NCI-H345 treated with DMSO at 0.1 percent for 48 hours (cell line): ENCODE data around the gene ADARB2.

Experiments
- DNase-seq: peaks from one replicate; lab custom pipeline; 2025; ENCODE audit not compliant: unreplicated experiment; lab: John Stamatoyannopoulos, UW

The ADARB2 gene

GRCh38 chr10:1643908-1644179, 93.5 kb downstream of the ADARB2 start:
- DNase-seq, result no peak

DNA sequence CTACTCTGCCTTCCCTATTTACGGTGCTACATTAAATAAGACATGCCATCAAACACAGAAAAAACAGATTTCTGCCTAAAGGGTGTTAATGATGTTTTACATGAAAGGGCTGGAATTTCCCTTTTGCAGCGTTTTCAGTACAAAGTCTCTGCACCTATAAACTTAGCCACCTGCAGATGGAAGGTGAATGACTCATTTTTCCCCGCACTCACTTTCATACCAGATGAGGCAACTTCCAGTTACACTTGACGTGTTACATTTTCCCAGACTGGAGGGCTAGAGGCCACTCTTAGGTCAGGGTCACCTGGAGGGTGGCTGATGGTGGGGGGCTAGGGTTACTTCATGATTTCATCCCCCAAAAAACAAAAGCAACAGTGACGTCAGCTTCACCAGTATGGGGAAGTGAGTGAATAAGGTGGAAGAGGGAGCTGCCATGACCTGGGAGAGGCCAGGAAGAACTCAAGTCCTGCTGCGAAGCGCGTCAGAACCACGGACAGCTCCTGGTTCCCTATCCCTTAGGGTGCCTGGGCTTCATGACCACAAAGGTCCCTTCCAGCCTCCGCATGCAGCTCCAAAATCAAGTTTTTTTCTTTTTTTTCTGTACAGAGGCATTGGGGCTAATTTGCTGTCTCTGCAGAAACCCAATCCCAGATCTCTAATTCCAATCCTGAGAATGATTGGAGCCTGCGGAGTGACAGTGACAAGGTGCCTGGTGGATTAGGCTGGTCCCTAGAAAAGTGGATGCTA, 94.0 kb downstream of the ADARB2 start:
- DNase-seq, result no peak

DNA sequence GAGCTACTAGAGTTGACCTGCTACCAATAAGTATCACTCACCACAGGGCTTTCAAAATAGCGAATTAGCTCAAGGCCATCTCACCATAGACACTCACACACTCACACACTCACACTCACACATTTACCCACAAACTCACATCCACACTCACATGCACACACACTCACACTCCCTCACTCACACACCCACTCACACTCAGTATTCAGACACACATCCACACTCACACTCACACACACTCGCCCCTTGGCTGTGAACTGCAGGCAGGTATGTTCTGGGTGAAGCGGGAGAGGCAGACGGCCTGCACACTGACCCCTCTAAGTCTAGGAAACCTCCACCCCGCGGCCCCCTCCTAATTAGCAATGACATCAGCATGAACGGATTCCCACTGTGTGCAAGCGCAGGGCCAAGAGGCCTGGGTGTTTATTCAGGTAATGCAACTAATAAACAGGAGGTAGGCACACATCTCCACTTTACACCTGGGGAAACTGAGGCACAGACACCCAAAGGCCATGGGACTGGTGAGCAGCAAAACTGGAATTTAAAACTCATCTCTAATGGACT, 94.6 kb downstream of the ADARB2 start:
- no peak for DNase-seq

GRCh38 chr10:1641402-1641801, 95.9 kb downstream of the ADARB2 start:
- DNase-seq, result no peak

DNA sequence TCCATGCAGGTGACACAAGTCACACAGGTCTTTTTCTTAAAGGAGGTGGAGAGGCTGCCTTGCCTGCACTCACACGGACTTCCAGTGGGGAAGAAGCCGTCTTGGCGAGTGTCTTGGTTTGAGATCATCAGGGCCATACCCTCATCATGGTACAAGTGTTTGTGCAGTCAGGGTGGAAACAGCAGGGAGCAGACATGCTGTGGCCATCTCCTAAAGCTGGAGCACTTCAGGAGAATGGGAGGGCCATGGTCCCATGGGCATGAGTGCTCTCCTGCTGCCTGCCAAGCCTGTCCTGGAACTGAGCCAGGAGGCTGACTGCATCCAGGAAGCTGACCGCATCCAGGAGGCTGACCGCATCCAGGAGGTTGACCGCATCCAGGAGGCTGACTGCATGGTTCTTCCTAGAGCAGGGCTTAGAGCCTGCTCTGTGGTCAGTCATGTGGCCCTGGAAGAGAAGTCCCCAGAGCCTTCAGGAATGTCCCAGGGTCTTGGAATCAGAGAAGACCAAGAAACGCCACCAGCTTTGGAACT, 98.4 kb downstream of the ADARB2 start:
- DNase-seq, result no peak

DNA sequence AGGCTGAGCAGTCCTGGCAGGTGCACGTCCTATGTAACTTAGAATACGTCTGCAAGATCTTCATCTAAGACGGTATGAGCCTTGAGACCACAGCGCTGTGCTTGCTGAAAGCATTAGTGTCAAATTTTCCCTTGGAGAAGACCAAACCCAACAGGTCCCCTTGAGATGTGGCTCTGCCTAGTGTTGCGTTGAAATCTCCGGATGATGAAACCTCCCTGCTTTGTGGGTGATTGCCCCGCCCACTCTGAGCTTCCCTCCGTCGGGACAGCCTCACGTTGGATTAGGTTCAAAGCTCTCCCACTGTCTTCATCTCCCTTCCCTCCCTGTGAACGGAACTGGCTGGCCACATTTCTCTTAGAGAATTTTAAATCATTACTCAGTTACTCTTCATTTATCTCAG, 102.0 kb downstream of the ADARB2 start:
- DNase-seq, result no peak

DNA sequence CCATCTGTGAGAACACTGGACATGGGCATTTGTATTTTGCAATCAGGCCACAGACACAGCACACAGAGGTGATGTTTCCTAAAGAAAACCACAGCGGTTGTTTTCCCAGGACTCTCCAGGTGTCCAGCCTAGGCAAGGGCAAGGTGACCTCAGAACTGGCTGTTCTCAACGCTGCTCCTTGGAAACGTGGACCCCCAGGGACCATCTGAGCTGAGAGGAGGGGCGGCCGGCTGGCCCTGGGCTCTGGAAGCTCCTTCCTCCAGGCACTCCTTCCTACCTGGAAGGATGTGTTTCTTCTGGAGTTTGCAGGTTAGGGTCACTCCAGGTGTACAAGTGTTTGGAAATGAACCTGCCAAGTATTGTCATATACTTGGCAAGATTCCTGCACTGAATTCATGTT, 103.1 kb downstream of the ADARB2 start:
- DNase-seq, result no peak

DNA sequence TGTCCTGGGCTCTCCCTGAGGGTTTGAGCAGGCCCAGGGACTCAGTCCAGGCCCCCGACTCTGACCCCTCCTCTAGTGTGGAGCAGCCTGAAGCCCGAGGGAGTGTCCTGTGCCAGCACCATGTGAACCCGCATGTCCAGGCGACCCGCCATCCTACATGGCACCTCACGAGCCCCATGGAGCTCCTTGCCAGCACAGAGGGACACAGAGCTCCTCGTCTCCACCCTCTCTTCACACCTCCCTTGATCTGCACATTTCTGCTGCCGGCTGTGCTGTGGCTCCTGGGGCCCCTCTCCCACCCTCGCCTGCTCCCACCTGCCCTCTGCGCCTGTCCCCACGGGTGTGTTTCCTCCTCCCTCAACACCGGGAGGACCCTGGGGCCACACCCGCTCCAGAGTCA, 103.5 kb downstream of the ADARB2 start:
- DNase-seq, result no peak

GRCh38 chr10:1632596-1632995, 104.7 kb downstream of the ADARB2 start:
- no peak for DNase-seq

DNA sequence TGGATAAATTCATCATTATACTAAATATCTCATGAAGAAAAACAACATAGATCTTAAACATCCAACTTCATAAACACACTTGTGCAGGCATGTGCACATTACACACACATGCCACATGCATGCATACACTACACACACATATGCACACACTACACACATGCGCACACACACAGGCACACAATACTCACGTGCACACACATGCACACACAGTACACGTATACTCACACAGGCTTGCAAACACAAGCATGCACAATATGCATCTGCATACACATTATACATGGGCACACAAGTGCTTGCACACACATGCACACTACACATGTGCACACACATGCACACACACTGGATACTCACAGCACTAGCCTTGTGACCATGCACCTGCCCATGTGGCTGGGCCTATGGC, 105.2 kb downstream of the ADARB2 start:
- DNase-seq, result no peak

DNA sequence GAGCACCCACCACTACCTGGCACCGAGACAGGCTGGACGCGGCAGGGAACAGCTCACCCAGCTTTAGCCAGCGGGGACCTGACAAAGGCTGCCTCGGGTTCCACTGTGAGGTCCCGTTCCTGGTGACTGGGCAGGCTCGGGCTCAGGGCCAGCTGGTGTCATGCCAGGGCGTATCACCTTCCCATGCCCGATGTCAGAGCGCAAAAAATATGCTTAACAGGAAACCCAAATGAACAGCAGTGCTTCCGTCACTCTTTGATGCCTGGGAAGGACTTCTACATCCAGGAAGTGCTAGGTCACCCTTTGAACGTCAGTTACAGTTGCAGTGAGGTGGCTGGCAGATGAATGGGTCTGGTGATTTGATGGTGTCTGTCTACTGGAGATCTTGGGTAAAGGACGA, 106.0 kb downstream of the ADARB2 start:
- DNase-seq, result no peak

GRCh38 chr10:1630304-1630703, 107.0 kb downstream of the ADARB2 start:
- no peak for DNase-seq

- no peak for DNase-seq
Observed at GRCh38 chr10:1629326-1630198, 107.8 kb downstream of the ADARB2 start.

DNA sequence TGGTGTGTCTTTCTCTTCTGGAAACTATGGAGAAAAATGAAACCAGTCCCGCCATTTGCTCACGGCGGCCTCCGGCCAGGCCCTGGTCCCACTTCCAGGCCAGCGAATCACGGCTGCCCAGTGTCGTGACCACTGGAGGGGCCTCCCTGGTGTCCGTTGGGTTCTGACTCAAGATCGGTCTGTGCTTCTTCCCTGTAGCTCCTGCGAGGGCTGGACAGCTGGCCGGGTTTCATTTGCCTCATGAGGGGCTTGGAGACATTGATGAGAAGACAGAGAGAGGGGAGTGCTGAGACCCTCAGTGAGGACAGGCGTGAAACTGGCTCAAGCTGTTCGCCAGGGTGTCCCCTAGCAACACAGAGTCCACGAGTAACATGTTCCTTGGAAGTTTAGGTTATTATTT, 108.6 kb downstream of the ADARB2 start:
- no peak for DNase-seq

DNA sequence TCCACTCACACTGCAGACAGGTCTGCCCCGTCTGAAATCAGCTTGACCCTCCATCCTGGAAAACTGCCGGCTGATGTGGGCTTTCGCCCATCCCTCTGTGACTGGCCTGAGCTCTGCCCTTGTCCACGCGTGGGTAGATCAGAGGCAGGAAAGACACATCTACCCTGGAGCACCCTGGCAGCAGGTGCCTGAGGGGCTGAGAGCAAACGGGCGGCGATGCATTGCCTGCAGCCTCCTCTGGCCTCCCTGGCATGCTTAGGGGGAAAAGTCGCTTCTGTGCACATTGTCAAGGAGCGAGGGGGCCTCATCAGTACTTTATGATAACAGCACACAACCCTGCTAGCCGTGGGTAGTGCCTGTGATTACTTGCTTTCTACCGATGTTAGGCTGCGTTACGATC, 109.4 kb downstream of the ADARB2 start:
- no peak for DNase-seq

DNA sequence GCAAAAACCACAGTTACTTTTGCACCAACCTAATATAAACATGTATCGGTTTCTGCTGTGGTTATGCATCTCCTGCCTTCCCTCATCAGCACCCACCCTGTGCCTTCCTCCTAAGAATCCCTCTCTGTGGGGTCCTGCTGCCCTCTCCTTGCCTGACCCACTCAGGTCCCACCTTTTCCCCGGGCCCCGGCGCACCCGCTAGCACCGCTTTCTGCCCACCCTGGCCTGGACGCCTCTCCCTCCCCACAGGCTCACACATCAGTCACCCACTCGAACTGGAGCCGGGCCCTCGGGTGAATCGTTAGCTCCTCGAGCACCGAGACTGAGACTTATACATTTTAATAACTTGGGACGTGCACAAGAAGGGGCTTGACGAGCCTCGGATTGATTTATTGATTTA, 110.5 kb downstream of the ADARB2 start:
- DNase-seq, result no peak

DNA sequence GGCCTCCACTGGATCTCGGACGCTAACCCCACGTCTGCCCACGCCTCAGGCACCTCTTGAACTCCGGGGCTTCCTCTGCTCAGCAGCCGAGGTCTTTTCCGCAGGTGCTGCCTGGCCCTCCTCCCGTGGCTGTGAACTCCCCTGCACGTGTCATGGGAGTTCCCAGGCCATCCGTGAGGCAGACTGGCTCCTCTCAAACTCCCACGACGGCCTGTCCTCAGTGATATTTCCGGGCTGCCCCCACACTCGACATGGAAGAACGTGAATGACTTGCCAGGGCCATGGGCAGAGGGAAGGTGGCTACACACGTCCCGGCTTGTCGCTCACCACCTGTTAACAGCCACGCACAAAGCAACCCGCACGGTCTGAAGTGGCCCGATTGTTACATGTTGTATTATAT, 110.9 kb downstream of the ADARB2 start:
- DNase-seq, result no peak

DNA sequence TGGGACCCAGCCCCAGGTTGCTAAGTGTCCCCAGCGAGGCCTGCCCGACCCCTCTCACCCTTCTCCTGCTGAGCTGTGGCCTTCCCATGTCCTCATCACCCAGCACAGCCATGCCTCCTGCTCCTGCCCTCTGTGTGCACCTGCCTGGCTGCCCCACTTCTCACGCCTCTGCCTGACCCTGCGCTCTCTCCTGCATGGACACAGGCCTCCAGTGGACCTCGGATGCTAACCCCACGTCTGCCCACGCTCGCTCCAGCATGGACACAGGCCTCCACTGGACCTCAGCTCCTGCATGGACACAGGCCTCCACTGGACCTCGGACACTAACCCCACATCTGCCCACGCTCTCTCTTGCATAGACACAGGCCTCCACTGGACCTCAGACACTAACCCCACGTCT, 111.6 kb downstream of the ADARB2 start:
- DNase-seq, result no peak

- no peak for DNase-seq
Observed at GRCh38 chr10:1625079-1625478, 112.2 kb downstream of the ADARB2 start.

- no peak for DNase-seq
Observed at GRCh38 chr10:1624240-1624639, 113.1 kb downstream of the ADARB2 start.

DNA sequence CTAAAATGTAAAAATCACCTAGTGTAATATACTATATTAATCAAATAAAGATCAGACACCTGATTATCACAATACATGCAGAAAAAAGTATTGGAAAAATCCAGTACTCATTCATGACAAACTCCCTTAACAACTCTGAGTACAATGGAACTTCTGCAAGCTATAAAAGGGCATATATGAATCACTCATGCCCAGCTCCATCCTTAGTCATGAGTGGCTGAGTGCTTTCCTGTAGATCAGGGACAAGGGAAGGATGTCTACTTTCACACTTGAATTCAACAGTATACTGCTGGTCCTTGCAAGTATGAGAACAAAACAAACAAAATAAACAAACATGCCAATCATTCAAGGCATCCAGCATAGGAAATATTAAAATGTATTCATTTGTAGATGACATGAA, 116.5 kb downstream of the ADARB2 start:
- DNase-seq, result no peak
